ENCODE data around the gene L3MBTL2.

Gene L3MBTL2

DNA sequence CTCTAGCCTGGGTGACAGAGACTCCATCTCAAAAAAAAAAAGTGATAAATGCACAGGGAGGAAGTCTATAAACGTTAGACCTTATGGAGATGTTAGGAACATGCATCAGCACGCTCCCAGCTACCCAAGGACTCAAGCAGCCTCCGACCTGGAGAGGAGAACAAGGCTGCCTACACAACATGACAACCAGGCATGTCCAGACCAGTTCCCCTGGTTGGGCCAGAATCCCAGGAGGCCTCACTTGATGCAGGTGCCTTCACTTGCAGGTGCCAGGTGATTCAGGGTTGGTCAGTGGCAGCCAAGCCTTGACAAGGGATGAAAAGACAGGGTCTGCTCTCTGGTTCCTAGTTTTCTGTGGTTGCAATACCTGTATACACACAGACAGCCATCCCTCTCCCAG is 75.0 kb downstream of the L3MBTL2 start:
- DNase-seq = peak; percentile 36

DNA sequence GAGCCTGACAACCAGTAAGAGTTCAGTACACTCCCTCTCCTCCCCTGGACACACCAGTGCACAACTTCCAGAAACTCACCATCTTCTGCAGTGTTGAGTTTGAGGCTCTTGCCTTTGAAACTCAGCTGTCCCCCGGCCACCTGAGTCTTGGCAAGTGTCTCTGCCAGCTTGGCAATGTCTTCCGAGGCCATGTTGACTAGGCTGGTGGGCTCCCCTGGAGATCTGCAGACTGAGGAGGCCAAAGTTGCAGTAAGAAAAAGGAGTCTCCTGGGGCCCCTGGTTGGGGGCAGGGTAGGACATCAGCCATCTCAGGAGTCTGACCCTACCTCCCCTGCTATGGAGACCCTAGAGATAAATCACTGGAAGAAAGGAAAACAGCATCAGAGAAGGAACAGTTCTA is 75.7 kb downstream of the L3MBTL2 start:
- no peak for DNase-seq

Data from DMS79 treated with DMSO at 0.1 percent for 48 hours (cell line).